HL-60/S4 (cell line): ENCODE results near the gene ELMO1.

ENCODE experiments used
- in situ Hi-C: fragments of 300-500 bp; cut with MboI; formaldehyde crosslinking; loops from 2 replicates; pipeline ENCODE4 v1.14.3; 2022; ENCODE audit warnings: low sequenced_read_pairs

The ELMO1 gene

DNA sequence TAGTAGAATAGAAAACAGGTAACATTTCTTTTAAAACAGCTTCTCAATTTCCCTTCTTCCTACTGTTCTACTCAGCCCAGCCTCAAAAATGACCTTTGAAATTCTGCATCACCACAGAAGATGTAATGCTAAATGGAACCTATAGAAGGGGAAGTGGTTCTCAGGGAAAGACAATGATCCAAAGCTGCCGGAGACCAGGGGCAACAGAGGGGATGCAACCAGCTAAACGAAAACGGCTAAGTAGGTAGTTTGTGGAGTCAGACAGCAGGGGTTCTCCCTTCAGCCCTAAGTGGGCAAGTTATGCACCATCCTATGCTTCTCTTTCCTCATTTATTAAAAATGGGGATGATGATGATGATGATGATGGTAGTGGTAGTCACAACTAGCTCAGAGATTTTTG, 214.3 kb downstream of the ELMO1 start:
- in situ Hi-C loops = loop anchor here (25.0 kb wide), 1 partner anchor 603 kb away; the partner anchor contains the start of gene NME8

DNA sequence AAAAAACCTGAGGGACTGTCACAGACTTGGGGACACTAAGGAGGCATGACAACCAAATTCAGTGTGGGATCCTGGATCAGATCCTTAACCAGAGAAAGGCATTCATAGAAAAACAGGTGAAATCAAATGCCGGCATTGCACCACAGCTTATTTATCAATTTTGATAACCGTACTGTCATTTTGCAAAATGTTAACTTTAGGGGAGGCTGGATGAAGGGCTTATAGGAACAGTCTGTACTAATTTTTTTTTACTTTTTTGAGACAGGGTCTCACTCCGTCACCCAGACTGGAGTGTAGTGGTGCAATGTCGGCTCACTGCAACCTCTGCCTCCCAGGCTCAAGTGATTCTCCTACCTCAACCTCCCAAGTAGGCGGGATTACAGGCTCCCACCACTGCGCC, 217.1 kb downstream of the ELMO1 start:
- in situ Hi-C loops = loop anchor here (25.0 kb wide), 1 partner anchor 606 kb away; the partner anchor contains the start of gene NME8

DNA sequence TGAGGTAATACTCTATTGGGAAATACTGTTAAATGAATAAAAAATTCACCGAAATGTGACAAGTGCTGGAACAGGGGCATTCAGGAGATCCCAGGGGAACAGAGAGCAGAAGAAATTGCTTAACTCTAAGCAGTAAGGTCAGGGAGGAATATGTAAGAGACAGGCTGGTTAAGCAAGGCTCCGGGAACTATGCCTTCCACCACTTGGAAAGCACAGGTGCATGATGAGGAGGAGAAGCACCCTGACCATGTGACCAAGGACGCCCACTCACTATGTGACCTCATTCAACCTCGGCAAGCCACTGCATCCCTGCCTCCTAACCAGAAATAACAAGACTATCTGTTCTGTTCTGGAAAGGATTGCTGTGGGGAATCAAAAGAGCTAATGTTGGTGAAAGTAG, 218.4 kb downstream of the ELMO1 start:
- in situ Hi-C loops = loop anchor here (25.0 kb wide), 1 partner anchor 607 kb away; the partner anchor contains the start of gene NME8

DNA sequence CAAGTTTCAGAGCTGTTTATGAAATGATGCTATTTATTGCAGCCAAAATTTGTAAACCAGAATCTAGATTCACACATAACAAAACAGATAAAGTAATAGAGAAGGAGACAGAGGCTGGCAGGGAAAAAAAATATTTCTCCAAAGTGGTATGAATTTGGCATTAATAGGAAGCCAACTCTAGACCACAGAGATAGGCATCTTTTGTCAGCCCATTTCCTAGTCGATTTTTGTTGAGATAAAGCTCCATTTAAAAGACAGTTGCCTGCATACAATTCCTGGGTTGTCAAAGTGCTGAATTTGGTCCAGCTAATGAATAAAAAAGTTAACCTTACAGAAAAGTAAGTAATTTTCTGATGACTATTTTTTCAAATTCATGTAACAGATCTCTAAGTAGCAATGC, 219.3 kb downstream of the ELMO1 start:
- in situ Hi-C loops = loop anchor here (25.0 kb wide), 1 partner anchor 608 kb away; the partner anchor contains the start of gene NME8

DNA sequence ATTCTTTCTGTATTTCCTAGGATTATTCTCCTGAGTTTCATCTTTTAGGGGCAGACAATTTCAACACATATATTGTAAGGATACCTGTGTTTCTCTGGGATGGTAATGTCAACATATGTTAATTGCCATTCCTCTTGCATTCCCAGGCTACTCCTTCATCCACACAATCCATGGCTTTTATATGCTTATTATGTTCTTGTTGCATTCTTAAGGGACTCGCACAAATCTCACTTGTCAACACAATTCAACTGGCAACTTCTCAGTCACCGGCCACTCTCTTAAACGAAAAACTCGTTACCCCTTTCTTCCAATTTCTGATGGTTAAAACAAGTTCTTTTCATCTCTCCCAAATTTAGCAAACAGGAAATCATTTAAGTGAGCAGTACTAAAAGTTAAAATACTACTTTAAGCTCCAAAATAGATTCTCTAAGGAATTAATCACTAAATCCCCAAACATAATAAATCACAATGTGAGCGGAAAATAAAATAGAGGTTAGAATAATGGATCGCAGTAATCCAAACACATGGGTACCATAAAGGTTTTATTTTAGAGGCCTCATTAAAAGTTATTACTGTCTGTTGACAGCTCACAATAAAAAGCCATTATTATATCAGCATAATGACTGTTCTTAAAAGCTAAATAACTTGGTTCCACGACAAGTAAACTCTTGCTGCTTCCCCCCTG, 223.2 kb downstream of the ELMO1 start:
- in situ Hi-C loops = loop anchor here (25.0 kb wide), 1 partner anchor 612 kb away; the partner anchor contains the start of gene NME8

DNA sequence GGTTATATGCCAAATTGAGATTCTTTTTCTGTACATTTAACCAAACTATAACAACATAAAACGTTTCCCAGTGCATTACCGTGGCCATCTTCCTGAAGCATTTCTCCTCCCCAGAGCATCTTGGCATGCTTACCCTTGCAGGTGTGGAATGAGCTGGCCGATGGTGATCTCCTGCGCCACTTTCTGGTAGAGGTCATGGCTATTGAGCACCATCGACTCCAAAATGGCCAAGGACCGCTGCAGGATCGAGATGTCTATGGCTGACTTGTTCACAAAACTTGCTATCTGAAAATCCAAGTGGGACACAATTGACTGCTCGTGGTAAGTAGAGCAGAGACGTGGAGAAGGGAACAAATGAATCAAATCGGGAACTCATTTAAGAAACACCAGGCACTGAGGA, 223.9 kb downstream of the ELMO1 start:
- in situ Hi-C loops = loop anchor here (25.0 kb wide), 1 partner anchor 613 kb away; the partner anchor contains the start of gene NME8

DNA sequence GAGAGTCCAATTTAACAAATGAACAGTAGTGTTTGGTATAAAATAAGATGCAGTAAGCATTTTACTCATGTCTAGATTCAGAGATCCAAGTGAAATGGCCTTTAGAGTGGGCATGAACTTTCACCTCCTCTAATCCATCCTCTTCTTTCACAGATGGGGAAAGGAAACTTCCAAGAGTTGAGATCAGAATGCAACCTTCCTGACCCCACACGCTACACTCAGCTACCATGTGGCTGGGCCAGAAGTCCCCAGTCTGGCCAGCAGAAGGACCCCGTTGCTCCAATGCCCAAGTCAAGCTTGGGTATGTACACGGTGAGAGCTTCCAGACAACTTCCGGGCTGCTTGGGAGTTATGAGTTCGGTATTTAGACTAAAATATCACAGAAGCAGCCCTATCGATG, 228.0 kb downstream of the ELMO1 start:
- in situ Hi-C loops = no loop called here

DNA sequence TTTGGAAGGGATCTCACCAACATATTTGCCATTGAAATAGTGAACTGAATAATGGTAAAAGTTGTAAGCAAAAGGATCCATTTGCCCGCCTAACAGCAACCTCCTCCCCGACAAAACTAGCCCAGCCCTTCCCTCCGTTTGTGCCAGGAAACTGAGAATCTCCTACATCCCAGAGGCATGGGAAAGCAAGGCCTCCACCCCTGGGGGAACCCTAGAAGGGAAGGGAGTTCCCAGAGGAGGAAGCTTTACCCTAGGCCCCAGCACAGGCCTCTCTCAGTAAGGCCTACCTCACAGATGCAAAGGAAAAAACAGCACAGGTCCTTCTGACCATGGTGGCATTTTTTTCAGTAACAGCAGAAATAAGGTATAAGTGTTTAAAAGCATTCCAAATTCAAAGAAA, 229.7 kb downstream of the ELMO1 start:
- in situ Hi-C loops = no loop called here

DNA sequence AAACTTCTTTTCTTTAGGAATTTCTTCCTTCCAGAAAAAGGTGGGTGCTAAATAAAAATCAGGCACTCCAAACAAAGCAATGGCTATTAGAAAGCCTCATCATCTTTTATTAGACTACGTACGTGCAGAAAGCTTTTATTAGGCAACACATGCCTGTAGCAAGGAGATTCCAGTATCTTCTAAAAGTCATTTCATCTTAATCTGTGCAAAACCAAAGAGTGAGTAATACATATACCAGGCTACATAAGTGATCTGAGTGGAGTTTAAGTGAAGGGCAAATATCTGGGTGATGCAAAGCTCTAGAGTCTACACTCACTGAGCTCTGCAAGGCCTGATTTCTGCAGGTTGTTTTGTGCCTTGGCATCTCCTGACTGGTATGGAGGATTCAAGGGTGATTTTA, 231.7 kb downstream of the ELMO1 start:
- in situ Hi-C loops = no loop called here

DNA sequence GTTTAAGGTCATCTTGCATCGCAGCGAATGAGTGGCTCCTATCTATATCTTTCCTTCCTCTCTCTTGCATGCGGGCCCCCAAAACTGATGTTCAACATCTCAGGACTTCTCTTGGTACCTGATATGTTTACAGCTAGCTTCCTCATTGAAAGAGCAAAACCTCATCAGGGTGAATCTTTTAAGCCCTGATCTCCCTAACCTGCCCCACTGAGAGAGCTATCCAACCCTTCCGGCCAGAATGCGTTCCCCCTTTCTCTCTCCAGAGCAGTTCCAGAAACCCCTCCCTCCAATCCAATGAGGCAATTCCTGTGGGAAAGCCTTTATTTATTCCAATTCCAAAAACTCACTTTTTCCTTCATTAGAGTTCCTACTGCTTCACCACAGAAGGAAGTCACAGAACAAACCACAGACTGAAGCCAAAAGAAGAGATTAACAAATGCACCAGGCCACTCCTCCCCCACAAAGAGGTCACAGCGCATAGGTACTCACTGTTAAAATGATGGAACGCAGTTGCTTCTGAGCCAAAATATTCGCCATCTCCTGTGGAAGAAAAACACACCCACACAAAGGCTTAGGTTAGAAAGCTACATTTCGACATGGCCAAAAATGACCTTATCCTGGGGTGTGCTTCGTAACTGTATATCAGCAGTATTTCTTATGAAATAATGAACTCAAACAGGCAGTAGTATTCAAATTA, 232.4 kb downstream of the ELMO1 start:
- in situ Hi-C loops = no loop called here

DNA sequence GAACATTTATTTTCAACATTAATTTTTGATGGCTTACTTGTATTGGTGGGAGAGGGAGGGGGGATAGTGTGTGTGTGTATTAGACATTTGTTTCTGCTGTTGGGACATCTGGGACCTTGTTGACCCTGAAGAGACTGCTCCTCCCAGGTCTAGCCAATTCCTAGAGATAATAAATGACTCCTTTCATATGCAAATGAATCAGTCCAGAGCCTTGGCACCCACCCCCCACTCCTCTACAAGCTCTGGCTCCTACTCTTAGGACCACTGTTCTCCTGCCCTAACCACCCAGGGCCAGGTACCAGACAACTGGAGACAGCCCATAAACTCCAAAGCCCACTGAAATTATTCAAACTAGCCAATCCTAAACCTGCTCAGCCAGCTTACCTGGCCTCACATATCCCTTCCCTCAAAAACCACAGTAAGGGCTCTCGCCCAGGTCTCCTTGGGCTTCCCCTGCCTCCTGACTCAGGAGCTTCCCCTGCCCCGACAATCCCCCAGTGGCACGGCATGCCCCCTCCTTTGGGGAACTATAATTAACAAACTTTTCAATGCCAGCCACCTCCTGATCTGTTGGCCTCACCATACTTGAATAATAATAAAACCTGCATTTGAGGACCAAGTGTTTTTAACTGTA, 233.3 kb downstream of the ELMO1 start:
- in situ Hi-C loops = no loop called here

DNA sequence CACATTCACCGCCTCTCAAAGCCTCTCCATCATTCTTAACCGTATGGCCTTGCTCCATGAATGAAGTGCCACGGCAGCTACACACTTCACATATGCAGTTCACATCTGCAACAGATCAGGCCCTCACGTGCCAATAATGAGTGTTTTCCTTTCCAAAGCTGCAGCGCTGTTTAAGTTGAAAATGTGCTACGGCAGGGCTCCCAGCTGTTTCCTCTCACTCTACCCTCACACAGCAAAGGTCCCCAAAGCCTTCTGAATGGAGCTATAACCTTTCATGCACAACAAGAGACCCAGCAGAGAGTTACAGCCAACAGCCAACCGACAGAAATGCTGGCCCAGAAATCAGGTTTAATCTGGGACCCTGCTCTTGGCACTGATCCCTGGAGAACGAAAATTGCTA, 236.1 kb downstream of the ELMO1 start:
- in situ Hi-C loops = no loop called here

DNA sequence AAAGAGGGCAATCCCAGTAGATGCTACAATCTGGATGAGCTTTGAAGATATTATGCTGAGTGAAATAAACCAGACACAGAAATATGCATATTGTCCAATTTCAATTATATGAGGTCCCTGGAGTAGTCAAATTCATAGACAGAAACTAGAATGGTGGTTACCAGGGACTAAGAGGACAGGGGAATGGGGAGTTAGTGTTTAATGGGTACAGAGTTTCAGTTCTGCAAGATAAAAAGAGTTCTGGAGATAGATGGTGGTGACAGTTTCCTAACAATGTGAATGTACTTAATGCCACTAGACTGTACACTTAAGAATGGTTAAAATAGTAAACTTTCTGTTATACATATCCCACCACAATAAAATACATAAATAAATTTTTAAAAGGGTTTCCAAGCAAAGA, 236.6 kb downstream of the ELMO1 start:
- in situ Hi-C loops = no loop called here

DNA sequence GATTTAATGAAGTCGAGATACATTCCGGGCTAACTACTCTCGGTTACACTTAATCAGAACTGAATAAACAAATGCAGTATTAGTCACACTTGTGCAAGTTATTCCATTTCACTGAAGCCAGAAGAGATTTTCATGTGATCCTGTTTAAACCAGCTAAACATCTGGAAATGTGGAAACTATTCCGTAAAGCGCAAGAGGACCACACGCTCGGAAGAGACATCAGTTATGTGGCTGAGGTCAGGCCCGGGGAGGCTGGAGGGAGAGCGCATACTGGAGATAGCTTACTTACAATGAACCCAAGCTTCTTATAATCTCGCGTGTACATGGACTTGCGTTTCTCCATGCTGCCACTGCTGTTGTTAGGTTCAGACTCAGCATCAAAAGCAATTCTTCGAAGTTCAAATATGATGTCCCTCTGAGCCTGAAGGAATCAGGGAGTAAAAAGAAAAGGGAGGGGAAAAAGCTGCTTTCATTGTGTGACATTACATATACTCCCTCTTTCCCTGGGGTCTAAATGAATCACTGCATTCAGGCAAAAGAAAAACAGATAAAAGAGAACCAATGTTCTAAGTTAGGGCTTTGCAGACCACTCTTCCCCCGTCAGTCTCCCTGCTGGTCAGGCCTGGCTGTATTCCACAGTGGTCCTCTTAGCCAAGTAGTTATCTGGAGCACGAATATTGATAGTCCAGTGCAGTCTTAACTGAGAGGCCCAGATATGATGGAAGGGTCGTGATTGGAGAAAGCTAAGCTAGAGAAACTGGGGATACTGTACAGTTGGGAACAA, 237.4 kb downstream of the ELMO1 start:
- in situ Hi-C loops = no loop called here

DNA sequence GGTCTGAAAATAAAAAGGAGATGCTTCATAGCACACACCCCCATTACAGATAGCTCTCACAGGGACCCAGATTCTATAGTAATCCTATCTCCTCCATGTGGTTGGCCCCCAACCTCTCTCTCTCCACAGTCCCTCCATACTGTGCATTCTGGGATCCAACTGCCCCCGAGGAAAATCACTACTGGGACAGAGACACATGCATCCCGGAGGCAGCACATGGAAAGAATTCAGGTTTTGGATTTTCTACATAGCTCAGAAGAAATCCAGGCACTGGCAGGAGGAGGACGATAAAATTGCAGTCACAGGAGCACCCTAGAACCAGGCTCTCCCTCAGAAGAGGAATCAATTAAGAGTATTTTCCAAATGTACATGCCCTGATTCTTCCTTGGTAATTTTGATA, 239.5 kb downstream of the ELMO1 start:
- in situ Hi-C loops = loop anchor here (10.0 kb wide), 1 partner anchor 734 kb away; no protein-coding TSS in a partner anchor

DNA sequence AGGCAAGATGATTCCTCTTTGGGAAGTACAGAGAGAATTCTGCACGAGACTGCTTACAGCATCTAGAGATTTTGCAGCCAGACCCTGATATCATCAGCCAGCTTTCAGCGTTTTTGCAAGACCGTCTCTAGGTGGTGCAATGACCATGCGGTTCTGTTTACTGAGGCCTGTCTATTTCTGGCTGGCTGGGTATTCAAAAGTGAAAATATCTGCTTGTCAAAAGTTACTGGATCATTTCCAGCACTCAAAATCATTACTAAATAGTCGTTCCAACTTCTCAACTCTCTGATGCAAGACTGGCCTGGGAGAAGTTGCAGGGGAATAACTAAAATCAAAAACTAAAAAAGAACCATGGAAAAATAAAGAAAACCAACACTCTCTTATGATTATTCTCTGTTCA, 240.1 kb downstream of the ELMO1 start:
- in situ Hi-C loops = loop anchor here (10.0 kb wide), 1 partner anchor 734 kb away; no protein-coding TSS in a partner anchor

DNA sequence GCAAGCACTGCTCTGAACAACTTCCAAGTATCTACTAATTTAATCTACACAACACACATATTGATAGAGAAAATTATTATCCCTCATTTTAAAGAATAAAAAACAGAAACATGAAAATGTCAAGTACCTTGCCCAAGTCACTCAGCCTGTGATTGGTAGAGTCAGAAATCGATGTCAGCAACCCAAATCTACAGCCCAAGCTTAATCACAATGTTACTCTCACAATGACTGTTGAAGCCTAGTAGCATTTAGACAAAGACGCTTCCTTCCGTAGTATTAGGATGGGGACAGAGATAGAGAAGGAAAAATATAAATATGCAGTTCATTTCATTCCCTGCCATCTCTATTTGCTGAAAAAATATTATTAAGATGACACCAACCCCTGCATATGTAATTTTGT, 242.5 kb downstream of the ELMO1 start:
- in situ Hi-C loops = loop anchor here (10.0 kb wide), 1 partner anchor 731 kb away; no protein-coding TSS in a partner anchor

DNA sequence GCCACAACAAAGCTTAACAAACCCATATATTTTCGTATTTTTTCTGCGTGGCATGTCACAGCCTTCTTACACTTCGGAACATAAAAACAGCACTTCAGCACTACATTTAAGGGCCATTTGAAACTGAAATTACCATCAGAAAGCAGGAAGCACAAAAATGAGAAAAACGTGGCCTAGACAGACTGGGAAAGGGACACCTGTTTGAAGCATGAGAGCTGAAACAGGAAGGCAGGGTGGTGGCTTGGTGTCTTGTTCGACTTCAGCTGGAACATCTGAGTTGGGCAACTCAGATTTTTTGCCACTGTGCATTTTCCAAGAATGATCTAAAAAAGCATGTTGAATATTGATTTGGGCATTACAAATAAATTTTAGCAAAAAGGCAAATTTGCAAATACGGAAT, 243.2 kb downstream of the ELMO1 start:
- in situ Hi-C loops = loop anchor here (10.0 kb wide), 1 partner anchor 731 kb away; no protein-coding TSS in a partner anchor

DNA sequence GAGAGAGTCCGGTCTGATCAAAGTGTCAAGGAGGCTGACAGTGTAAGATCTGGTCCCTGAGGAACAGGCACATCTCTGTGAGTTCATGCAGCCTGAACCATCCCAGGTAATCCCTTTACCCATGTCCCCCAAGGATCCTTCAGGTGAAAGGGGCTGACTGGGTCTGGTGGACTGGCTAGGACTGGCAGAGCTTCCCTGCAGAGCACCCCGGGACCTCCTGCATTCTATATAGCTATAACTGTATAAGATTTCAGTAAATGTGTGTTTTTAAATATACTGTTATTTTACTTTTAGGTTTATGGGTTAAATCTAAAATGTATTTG, 246.8 kb downstream of the ELMO1 start:
- in situ Hi-C loops = loop anchor here (10.0 kb wide), 1 partner anchor 727 kb away; no protein-coding TSS in a partner anchor

DNA sequence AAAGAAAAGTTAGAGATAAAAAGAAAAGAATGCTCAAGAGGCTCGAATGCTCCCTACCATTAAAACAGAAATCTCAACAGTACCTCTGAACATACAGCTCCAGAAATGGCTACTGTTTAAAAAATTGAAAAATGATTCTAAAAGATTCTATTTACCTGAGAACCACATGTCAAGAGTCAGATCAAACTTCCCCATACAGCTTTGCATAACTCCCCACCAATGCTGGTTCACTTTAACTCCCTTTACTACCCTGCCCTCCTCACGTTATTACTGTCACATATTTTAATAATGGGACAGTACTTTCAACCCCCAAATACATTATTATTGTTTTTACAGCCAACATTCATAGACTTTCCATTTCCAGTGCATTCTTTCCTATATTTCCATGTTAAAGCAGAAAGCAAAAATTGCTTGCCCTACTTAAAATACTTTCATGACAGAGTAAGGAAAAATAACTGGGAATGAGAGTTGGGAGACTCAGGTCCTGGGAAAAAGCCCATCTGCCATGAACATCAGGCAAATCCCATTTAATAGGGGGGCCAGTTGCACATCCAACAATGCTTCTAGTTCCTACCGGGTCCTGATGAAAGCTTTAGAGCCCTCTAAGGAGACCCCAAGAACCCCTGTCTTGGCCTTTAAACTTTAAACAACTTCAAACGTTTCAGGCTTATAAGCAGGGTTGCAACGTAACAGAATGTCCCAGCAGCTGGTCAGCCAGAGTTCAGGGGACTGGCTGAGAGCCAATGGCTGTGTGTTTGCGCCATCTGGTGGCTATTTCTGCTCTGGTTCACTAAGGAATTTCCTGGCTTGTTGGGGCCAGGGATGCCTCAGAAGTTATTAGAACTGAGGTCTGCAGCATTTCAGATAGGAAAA, 247.4 kb downstream of the ELMO1 start:
- in situ Hi-C loops = loop anchor here (10.0 kb wide), 1 partner anchor 726 kb away; no protein-coding TSS in a partner anchor
